Measurements from ENCODE around the gene SLC5A3. TPM values are rescaled to one million over a fixed set of nuclear protein-coding genes. Genes with fewer than 3 reads are reported as not detected.

Gene SLC5A3
- total and polyA plus RNA-seq, 10 donors = 1.1 to 22.3 (median 10.5) TPM

DNA sequence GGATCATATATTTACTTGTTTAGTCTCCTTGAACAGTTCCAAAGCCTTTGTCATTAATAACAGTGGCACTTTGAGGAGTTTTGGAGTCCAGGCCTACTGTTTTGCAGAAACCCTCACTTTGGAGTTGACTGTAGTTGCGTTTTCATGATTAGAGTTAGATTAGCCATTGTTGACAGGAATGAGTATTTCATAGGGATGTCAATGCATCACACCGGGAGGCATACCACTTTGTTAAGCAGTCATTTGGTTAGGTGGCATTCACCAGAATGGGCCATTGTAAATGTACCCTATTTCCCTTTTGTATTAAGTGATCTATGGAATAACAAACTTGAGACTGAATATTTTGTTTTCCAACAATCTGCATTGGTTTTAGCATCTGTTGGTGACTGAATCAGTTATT lies 11.8 kb downstream of the SLC5A3 start:
- Histone ChIP-seq H3K4me1 (peaks cover 0 to 66% (median 8%) of the 10 kb centered on the region in 6 donors), H3K27ac (no peak overlapping the region), H3K4me3 (no peak overlapping the region), H3K9me3 (no peaks in the 10 kb centered on the region), H3K27me3 (replicated peaks in 1 of 7) (no peaks in the 10 kb centered on the region), H3K36me3 (peaks cover 0 to 12% (median 0%) of the 10 kb centered on the region in 6 donors)
- intact Hi-C loops (cut with DNase I; ENCODE audit: low total_unique reads) = no loop called here
- 89 to 95% (median 92%) methylated on average over 2 of the region's 2 CpGs for WGBS, 5 donors
- no peak for DNase-seq
- TF ChIP-seq, protein P1, sequence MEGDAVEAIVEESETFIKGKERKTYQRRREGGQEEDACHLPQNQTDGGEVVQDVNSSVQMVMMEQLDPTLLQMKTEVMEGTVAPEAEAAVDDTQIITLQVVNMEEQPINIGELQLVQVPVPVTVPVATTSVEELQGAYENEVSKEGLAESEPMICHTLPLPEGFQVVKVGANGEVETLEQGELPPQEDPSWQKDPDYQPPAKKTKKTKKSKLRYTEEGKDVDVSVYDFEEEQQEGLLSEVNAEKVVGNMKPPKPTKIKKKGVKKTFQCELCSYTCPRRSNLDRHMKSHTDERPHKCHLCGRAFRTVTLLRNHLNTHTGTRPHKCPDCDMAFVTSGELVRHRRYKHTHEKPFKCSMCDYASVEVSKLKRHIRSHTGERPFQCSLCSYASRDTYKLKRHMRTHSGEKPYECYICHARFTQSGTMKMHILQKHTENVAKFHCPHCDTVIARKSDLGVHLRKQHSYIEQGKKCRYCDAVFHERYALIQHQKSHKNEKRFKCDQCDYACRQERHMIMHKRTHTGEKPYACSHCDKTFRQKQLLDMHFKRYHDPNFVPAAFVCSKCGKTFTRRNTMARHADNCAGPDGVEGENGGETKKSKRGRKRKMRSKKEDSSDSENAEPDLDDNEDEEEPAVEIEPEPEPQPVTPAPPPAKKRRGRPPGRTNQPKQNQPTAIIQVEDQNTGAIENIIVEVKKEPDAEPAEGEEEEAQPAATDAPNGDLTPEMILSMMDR (IDR thresholded peaks at IDR 0.05 in 8 of 11, conservative IDR thresholded peaks at IDR 0.05 in 3 of 11) = no peak
- TF ChIP-seq POLR2AphosphoS5 (IDR thresholded peaks at IDR 0.05) (no peak), POLR2A (IDR thresholded peaks at IDR 0.05) (no peak)

DNA sequence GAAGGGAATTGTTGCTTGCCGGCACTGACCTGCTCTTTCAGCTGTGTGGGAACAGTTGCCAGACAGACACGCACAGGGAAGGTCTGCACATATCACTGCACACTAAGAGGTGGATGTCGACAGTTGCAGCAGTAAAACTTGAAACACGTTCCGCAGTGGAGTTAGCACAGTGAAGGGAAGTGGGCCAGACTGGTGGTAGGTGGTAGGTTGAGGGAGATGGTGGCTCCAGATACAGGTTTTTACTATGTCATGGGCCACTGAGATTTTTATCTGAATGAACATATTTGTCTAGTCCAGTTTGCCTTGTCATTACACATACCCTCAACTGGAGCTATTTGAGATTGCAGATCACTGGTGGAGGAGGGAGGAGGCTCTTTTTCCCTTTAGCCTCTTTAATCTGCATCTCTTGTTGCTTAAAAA lies 13.5 kb downstream of the SLC5A3 start:
- Histone ChIP-seq H3K27ac (no peak overlapping the region), H3K36me3 (peaks cover 0 to 12% (median 0%) of the 10 kb centered on the region in 6 donors), H3K27me3 (replicated peaks in 1 of 7) (no peaks in the 10 kb centered on the region), H3K4me3 (no peak overlapping the region), H3K4me1 (peaks cover 4 to 72% (median 8%) of the 10 kb centered on the region in 6 donors), H3K9me3 (no peaks in the 10 kb centered on the region)
- TF ChIP-seq POLR2A (IDR thresholded peaks at IDR 0.05) = no peak
- TF ChIP-seq, protein P1 (IDR thresholded peaks at IDR 0.05 in 8 of 11, conservative IDR thresholded peaks at IDR 0.05 in 3 of 11) = no peak
- TF ChIP-seq POLR2AphosphoS5 (IDR thresholded peaks at IDR 0.05) = no peak
- intact Hi-C loops (cut with DNase I; ENCODE audit: low total_unique reads) = no loop called here
- DNase-seq = no peak
- WGBS, 5 donors = 73 to 84% (median 81%) methylated on average over 5 of the region's 5 CpGs

DNA sequence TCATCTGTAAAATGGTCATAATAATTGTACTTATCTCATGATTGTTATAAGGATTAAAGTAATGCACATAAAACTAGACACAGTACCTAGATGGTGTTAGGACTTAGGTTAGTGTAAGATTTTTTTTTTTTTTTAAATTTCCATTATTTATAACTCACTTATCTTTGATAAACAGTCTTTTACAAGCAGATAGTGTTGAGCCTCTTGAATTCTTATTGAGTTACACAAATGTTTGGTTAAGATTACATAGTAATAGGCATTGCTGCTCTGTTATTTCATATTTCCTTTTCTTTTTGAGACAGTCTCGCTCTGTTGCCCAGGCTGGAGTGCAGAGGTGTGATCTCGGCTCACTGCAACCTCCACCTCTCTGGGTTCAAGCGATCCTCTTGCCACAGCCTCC lies 15.4 kb downstream of the SLC5A3 start:
- no peak for DNase-seq
- peaks cover 3 to 76% (median 13%) of the 10 kb centered on the region in 6 donors for H3K4me1 ChIP-seq
- TF ChIP-seq POLR2A (IDR thresholded peaks at IDR 0.05) (no peak), POLR2AphosphoS5 (IDR thresholded peaks at IDR 0.05) (no peak)
- TF ChIP-seq, protein P1 (IDR thresholded peaks at IDR 0.05 in 8 of 11, conservative IDR thresholded peaks at IDR 0.05 in 3 of 11) = no peak
- WGBS, 5 donors = 89 to 98% (median 95%) methylated on average over 3 of the region's 3 CpGs
- H3K9me3 ChIP-seq = no peaks in the 10 kb centered on the region
- no peaks in the 10 kb centered on the region for H3K27me3 ChIP-seq (replicated peaks in 1 of 7)
- no peak overlapping the region for H3K4me3 ChIP-seq
- H3K36me3 ChIP-seq = peaks cover 0 to 3% (median 0%) of the 10 kb centered on the region in 6 donors
- intact Hi-C loops (cut with DNase I; ENCODE audit: low total_unique reads) = no loop called here
- H3K27ac ChIP-seq = no peak overlapping the region

DNA sequence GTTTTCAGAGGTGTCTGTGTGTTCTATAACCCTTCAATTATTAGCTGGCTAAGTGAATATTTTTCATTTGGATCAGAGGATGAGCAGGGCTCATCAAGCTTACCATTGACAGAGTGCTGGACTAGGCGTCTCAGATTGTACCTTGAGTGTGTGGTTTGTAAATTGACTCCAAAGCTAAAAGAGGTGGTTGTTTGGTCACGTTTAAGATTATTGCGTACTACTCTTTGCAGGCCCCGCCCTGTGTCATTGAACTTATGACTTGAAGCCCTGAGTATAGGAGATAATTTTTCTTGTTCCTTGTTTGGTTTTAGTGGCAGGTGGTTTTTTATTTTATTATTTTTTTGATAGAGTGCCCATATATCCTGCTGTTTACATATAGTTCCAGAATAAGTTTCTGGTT lies 17.7 kb downstream of the SLC5A3 start:
- H3K27me3 ChIP-seq (replicated peaks in 1 of 7) = no peaks in the 10 kb centered on the region
- TF ChIP-seq, protein P1 (IDR thresholded peaks at IDR 0.05 in 8 of 11, conservative IDR thresholded peaks at IDR 0.05 in 3 of 11) = no peak
- TF ChIP-seq POLR2A (IDR thresholded peaks at IDR 0.05) (no peak), POLR2AphosphoS5 (IDR thresholded peaks at IDR 0.05) (no peak)
- no peak overlapping the region for H3K27ac ChIP-seq
- H3K4me1 ChIP-seq = peaks cover 3 to 73% (median 13%) of the 10 kb centered on the region in 6 donors
- intact Hi-C loops (cut with DNase I; ENCODE audit: low total_unique reads) = no loop called here
- H3K36me3 ChIP-seq = peaks cover 0 to 17% (median 14%) of the 10 kb centered on the region in 6 donors
- WGBS, 5 donors = 73 to 90% (median 77%) methylated on average over 3 to 4 of the region's 4 CpGs
- H3K9me3 ChIP-seq = no peaks in the 10 kb centered on the region
- no peak for DNase-seq
- no peak overlapping the region for H3K4me3 ChIP-seq
